Measurements from ENCODE around the gene SH3GL1. TPM values are rescaled to one million over a fixed set of nuclear protein-coding genes. Genes with fewer than 3 reads are reported as not detected.

SH3GL1 gene
- total and polyA plus RNA-seq, 9 of the 15 experiments (the other 6 are each of a cell fraction or from before 2014, with no cell fraction given), result 1.7 to 75.3 (median 25.7) TPM

DNA sequence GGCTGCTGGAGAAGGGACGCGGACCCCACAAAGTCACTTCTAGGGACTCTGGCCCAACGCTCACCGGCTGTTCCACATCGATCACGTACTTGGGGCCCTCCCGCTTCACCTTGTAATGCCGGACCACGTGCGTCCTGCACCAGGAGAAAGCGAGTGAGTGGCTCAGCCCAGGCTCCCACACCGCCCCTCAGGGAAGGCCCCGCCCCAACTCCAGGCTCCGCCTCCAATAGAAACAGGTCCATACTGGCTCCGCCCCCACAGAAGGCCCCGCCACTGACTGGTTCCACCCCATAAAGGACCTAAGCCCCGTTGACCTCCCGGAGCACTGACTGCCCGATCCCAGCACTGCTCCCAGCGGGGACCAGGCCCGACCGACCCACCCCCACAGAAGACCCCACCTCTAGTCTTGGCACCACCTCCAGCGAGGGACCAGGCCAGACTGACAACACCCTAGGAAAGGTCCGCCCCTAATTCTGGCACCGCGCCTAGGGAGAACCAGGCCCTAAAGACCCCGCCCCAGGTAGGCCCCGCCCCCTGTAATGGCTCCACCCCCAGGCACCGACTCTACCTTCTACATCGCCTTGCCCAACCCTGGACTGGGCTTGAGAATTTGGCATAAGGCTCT is 73.0 kb downstream of the SH3GL1 start (continued):
- TF ChIP-seq ARID4B (CRISPR knock-in tag; IDR thresholded peaks at IDR 0.05) (peak; percentile 79; the same call in 1 of the 2 replicates), FOSL1 (tag; conservative IDR thresholded peaks at IDR 0.05) (0 out of 2 replicates have a peak, but pooled peaks have one; percentile 18), RAD51 (IDR thresholded peaks at IDR 0.05; ENCODE audit: borderline replicate concordance, low read depth) (peak; percentile 57; the same call in 1 of the 2 replicates), HMGN3 (IDR thresholded peaks at IDR 0.05; ENCODE audit: borderline replicate concordance, extremely low read depth, insufficient read length, low read depth, low read length) (peak; percentile 29), SUPT5H (IDR thresholded peaks at IDR 0.05) (peak; percentile 56), PTTG1 (tag; IDR thresholded peaks at IDR 0.05; ENCODE audit: low read depth) (no peak), OTX1 (CRISPR knock-in tag; IDR thresholded peaks at IDR 0.05) (no peak), PHF8 (IDR thresholded peaks at IDR 0.05; ENCODE audit: borderline replicate concordance, low read length) (peak; percentile 67; the same call in 1 of the 2 replicates), HDAC1 (IDR thresholded peaks at IDR 0.05) (peak in 1 of 2 experiments; percentile 90; a peak in 2 of 4 replicates), CTCFL (IDR thresholded peaks at IDR 0.05; ENCODE audit: borderline replicate concordance, insufficient read depth, low read depth, low read length, poor library complexity, severe bottlenecking) (no peak)

Measured in K562 (cell line).